ENCODE measurements around the gene TNFSF11.
A peak's percentile ranks its signal among the peaks of the same experiment; 100 is the strongest.
"Not testable (repeated sequence)": the region's sequence is repeated elsewhere in the genome, so short reads cannot be mapped to it uniquely, and the experiment has no call there.

TNFSF11 gene, protein sequence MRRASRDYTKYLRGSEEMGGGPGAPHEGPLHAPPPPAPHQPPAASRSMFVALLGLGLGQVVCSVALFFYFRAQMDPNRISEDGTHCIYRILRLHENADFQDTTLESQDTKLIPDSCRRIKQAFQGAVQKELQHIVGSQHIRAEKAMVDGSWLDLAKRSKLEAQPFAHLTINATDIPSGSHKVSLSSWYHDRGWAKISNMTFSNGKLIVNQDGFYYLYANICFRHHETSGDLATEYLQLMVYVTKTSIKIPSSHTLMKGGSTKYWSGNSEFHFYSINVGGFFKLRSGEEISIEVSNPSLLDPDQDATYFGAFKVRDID

DNA sequence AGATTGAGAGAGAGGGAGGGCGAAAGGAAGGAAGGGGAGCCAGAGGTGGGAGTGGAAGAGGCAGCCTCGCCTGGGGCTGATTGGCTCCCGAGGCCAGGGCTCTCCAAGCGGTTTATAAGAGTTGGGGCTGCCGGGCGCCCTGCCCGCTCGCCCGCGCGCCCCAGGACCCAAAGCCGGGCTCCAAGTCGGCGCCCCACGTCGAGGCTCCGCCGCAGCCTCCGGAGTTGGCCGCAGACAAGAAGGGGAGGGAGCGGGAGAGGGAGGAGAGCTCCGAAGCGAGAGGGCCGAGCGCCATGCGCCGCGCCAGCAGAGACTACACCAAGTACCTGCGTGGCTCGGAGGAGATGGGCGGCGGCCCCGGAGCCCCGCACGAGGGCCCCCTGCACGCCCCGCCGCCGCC lies at the start of gene TNFSF11:
Gene TNFSF11 (plus strand): TSS at position 142 of the 400 bp plus-strand sequence. CDS start 152 bp downstream, at position 294.
- DNase-seq (ENCODE audit: low read depth): no peak

DNA sequence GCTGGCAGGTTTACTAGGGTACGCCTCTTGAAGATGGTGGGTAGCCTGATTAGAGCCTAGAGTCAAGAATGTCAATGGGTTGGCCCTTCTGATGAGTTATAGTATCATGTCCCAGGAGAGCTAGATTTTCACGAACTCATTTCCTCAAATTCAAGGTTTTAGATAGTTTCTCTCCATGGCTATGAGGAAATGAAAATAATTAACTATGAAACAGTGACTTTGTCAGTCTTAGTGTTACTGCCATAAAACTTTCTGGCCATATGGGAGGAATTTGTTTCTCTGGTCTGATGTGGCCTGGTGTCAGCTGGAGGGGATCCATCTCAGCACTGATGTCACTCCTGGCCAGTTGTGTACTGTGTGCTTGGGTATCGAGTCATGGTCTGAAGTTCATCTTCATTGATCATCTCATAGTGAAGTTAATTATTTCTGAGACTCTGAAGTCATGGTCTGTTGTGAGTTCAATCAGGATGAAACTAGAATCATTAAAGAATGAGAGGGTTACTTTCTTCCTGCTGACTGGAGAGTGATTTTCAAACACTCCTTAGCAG lies 49.4 kb upstream of the TNFSF11 start:
- peak; percentile 15 for DNase-seq (ENCODE audit: low read depth)

DNA sequence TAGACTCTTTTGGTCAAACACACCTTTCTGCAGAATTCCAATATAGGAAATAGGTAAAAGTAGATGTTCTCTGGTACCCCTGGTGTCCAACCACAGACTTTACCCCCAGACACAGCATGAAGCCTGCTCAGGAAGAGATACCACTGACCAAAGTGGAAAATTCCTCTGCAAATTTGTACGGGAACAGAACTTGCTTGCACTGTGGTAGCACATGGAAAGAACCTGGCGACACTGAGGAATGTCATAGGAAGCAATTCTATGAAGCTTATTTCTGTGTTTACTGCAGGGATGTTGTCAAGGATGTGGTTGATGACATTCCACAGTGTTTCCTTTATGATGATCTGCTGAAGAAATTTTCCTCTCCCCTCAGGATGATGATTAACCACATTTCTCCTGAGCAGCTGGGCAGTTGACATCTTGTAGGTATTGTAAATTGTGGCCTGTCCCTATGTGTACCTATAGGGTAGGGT lies 48.9 kb upstream of the TNFSF11 start:
- peak; percentile 70 for DNase-seq (ENCODE audit: low read depth)

DNA sequence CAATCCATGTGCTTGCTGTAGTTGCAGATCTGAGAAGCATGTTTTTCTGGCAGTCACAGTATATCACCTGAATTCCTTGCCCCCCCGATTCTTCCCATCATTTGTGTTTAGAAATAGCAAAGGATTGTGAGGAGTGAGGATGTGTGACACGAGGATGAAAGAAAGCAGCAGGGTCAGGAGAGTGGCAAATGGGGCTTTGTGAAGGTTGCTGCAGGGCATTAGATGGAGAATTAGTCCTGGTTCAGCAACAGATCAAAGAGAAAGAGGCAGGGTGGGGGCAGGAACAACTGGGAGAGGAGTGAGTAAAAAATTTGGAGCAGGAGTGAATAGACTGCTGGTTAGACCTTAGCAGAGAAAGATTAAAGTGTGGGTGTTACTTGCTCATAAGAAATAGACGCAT lies 47.7 kb upstream of the TNFSF11 start:
- no peak for DNase-seq (ENCODE audit: low read depth)

DNA sequence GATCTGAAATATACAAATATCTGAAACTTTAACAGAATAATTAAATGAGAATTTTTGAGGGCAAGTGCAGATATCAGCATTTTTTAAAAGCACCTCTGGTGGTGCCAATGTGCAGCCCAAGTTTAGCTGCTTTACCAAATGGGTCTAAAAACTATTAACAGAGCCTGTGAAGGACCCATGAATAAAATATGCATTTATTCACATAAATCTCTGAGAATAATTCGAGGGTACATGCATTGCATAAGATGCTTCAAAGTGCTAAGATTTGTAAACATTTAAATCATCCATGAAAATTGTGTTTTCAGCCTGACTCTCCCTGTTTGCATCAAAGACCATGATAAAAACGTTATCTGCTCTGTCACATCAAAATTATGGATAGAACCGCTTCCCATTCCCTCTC lies 47.1 kb upstream of the TNFSF11 start:
- no peak for DNase-seq (ENCODE audit: low read depth)

DNA sequence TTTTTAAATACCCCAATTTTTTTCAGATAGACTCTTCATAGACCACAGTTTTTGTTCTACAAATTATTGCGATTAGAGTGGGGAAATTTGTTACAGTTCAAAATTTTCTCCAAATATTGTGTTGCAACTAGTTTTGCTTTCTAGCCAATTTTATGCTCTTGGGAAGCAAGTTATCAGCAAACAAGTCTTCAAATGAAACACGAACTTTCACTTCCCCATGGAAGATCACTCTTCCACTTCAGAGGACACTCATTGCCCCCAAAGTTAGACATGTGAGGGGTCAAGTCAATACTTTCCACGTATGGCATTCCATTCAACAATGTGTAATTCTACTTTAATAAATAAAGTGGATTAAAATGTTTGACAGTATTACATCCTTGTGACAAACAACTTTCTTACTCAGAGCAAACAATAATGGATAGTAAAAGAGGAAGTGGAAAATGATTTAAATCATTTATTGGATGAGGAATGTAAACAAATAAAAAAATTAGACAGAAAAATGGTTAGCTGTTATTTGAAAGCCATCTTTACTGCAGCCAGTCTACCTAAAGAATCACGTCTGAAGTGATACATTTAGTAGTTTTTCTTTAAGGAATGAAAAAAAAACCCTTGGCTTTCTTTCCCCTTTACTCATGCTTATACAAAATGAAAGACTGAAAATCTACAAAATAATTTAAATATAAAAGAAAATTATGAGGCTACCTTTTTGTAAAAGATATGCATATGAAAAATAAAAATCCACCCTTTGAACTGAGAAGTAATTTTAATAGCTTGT lies 41.2 kb upstream of the TNFSF11 start:
- DNase-seq (ENCODE audit: low read depth): no peak

DNA sequence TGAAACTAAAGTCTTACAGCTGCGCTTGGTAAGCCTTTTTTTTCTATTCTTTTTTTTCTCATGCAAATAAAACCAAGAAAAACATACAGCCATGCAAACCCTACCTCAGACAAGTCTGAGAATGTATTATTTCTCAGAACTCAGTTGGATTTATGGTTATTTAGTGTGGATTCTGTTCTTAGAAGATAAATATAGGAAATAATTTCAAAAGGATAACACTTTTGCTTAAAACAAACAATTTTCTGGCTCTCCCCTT lies 40.7 kb upstream of the TNFSF11 start:
- DNase-seq (ENCODE audit: low read depth): no peak

DNA sequence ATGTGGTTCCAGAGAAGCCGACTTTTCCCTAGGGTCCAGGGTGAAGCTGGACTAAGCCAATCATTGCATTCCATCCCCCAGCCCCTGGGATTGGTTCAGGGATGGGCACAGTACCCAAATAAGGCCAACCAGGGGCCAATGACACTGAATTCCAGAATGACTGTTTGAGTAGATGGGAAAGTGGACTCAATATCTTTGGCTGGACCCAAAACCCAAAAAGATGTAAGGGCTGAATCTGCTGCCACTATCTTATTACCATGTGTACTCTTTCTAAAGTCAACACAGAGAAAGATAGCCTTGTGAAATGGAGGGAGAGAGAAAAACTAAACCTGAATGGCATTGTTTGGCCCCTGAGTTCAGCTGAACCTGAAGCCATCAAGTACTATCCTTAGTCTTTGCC lies 39.2 kb upstream of the TNFSF11 start:
- DNase-seq (ENCODE audit: low read depth): no peak

DNA sequence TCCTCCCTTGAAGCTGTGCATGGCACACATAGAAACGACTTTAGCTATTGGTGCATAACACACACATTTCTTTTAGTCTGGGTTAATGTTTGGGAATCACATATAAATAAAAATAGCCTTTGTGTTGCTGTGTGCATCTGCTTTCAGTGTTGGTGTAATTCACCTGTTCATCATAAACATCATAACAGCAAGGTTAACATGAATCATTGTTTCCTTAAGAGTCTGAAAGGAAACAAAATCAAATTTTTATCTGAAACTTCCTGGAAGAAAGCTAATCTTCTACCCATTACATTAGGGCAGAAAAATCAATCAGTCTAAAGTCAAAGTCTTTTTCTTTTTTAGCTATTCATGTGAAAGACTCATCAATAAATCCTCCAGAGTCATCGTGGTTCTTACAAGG lies 35.0 kb upstream of the TNFSF11 start:
- DNase-seq (ENCODE audit: low read depth): no peak

DNA sequence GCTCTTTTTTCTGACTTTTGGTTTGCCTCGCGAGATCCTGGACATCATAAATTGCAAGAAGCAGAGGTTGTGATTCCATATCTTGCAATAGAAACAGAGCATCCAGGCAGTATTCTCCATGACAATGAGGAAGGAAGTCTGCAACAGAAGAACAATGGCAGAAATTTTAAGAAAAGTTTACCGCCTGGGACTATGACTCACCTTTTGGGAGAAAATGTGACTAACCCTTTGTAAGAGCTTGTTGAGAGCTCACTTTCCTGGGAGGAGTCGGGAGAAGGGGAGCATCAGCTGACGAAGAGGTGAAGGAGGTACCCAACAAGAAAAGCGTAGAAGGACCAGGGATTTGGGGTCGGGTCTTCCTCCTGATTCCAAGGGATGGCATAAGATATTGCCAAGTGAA lies 34.3 kb upstream of the TNFSF11 start:
- peak; percentile 54 for DNase-seq (ENCODE audit: low read depth)

DNA sequence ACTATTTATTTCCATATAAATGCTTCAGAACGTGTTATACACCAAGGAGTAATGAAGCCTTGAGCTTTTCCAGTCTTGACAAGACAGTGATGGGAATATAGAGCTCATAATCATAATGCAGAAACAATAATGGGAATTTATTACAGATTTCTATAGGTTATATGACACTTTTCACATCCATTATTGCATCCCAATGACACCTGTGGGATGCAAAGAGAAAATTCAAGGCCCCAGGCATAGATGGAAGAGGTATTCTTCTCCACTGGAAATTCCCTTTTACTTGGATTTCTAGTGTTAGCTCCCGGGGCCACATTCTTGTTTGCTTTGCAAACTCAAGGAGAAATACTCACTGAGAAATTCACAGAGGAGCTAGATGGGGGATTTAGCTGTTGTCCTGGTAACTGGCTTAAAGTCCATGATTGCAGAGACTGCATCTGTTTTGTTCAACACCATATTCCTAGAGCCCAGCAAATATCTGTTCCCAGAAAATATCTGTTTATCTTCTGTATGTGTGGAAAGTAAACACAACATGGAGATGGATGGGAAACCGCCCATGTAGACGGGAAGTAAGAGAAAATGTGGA lies 30.6 kb upstream of the TNFSF11 start:
- DNase-seq (ENCODE audit: low read depth): no peak

DNA sequence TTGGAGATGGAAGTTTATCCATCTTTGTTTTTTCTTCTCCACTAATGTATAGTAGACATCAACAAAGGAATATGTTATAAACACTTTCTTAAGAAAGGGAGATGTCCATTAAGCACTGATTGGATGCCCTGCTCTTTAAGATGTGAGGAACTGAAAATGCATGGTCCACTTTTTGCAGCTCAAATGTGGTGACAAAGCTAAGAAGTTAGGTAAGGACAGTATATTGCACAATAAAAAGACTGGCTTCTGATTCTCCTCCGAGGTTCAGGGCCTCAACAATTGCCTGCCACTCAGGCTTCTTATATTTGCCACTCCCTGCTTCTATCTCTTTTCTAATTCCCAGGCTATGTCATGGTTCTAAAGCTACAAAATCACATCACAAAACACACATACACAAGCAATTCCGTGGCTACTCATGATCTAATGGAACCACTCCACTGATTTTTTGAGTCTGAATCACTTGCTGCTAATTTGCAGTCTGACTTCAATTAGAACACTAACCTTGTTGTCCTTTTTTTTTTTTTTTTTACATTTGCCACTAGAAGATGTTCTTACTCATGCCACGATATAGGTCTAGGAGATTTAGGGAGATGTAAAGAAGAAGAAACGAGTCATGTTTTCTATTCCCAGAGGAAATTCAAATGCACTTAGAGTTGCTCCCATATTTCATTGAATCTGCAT lies 29.6 kb upstream of the TNFSF11 start:
- DNase-seq (ENCODE audit: low read depth): no peak

DNA sequence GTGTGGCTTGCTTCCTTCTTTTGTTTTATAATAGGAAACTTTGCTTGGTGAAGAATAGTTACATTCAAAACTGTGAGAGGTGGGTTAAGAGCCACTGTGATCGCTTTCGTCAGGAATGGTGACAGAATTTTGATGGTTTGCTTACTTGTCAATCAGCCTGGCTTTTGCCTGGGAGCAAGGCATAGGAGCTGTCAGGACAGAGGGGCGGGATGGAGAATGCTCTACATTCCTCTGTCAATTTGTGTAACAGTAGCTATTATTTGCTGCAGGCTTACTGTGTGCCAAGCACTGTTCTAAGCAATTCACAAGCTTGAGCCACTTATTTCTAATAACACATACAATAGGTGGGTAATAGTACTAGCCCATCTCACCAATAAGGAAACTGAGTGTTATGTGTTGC lies 28.1 kb upstream of the TNFSF11 start:
- DNase-seq (ENCODE audit: low read depth): no peak

DNA sequence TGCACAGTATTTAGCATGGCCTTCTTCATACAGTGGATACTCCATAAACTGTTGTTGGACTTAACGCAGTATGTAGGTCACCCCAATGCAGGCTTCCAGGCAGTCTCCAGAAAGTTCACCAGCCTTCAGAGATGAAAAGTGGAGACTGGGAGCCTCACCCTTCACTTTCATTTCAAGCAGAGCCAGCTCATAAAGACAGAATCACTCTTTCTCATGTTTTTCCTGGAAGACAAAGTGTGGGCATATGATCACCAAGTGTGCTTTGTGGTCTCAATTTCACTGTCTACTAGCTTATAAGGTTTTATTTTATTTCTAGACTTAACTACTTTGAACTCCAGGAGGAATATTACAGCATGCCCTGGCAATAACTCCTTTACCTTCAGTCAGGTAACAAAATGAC lies 26.3 kb upstream of the TNFSF11 start:
- DNase-seq (ENCODE audit: low read depth): no peak

DNA sequence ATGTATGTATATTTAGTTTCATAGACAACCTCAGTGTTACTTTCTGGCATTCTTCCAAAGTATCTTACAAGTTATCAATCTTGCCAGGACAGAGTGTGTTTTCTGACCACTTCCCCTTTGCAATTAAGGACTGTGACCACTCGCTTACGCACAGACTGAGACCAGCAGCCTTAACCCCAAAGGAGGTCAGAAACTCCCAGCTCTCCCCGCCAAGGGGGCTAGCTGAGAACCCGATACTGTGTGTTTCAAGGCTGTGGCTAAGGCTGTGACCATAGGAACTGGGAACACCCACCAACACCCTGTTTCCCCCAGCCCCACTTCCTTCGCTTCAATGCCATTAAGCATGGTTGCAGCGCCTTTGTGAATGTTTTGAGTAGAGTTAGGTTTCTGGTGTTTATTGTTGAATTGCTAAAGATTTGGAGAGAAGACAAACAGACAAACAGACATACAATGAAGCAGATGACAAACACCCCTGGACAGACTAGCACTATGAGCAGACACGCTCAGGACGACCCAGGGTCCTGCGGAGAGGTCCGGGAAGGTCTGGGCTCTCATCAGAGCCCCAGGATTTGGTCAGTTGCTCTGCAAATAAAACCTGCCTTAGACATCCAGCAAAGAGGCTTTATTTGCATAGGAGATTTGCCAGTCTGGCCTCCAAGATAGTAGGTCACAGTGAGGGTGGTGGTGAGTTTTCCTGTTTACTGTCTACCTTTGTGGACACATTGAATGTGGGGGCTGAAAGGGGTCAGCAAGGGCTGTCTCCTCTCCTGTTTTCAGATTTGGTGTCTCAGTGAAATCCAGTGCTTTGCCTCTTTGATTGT lies 25.0 kb upstream of the TNFSF11 start:
- DNase-seq (ENCODE audit: low read depth): no peak

DNA sequence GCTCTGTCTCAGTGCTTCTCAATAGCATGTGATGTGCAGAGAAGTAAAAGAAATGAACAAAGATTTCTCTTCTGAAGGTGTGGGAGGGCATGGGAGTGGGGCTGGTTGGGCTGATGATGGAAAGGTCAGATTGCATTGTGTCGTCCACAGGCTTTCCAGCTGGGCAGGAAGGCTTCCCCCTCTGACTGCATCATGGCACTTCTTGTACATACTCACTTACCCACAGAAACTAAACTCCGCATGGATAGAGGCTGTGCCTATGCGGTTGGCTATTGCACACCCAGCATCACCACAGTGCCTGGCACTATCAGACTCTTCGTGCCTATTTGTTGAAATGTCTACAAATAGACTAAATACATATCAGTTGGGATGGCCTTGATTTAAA lies 24.4 kb upstream of the TNFSF11 start:
- no peak for DNase-seq (ENCODE audit: low read depth)

DNA sequence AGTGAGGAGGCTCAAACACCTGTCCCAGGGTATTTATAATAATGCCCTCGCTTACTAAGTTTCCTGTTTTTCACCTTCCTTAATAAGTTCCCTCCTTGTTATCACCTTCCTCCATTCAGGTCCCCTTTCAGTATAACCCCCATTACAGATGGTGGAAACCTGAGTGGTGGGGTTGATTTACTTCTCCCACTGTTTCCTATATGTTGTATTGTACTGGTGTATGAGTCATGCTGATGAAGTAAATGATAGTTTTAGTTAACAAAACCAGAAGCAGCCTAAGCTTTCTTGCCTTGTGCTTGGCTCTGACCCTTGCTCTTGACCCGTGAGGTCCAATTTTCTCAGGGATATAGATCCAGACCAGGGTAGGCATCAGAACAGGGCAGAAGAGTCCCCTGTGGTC lies 22.3 kb upstream of the TNFSF11 start:
- no peak for DNase-seq (ENCODE audit: low read depth)

DNA sequence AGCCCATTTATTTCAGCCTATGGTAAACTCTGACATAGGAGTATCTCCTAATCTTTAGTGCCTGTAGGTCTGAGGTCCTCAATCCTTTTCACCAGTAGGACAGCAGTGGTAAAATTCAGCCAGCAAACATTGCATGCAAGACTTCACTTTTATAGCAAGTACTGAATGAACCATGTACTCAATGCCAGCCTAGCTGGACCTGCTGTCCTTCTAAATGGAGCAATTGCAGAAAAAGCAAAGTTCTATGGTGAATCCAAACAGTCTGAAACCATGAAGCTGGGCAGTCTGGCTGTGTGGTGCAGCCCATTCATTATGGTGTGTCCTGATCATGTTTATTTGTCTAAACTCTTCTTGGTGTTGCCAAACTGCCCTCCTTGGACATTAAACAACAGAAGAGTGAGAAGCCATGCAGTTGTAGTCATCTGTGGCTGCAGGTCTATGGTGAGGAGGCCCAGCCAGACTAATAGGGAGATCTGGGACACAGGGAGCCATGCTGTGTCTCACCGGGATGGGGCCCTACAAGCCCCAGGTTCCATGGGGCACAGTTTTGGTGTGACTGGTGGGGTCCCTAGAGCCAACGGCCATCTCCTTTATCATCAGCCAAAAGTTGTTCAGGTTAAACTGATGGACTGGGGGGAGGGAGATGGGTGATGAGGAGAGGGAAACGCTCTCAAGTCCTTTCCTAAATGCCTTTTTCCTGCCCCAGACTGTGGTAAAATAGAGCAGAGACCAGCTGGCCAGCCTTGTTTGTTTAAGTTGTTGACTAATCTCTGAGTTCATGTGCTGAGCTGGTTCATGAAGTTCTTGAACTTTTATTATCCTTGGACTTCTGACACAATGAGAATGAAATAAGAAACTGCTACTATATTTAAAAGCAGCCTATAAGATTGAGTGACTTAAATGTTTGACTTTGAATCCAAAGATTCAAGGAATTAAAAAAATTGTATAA lies 20.6 kb upstream of the TNFSF11 start:
- peak; percentile 30 for DNase-seq (ENCODE audit: low read depth)

DNA sequence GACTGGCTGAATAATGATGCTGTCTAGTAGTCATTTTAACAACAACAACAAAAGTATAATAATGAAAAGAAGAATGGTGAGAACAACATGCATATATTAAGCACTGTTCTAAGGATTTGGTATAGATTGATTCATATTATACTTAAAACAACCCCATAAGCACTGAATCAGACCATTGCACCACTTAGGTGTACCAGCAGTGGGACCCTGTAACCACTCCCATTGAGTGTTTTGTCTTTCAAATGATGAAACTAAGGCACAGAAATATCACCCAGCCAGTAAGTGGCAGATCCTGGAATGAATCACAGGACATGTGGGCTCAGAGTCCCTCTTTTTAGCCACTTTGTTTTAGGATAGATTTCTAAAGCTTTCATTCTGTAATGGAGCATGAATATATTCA lies 14.9 kb upstream of the TNFSF11 start:
- DNase-seq (ENCODE audit: low read depth): no peak

DNA sequence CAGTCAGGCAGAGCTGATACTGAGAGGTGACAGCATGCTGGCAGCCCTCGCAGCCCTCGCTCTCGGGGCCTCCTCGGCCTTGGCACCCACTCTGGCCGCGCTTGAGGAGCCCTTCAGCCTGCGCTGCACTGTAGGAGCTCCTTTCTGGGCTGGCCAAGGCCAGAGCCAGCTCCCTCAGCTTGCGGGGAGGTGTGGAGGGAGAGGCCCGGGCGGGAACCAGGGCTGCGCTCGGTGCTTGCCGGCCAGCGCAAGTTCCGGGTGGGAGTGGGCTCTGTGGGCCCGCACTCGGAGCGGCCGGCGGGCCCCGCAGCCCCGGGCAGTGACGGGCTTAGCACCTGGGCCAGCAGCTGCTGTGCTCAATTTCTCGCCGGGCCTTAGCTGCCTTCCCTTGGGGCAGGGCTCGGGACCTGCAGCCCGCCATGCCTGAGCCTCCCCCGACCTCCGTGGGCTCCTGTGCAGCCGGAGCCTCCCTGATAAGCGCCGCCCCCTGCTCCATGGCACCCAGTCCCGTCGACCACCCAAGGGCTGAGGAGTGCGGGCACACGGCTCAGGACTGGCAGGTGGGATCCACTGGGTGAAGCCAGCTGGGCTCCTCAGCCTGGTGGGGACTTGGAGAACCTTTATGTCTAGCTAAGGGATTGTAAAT lies 14.3 kb upstream of the TNFSF11 start:
- not testable (repeated sequence) for DNase-seq (ENCODE audit: low read depth)

All from ELR (cell line).